Activated CD4-positive, alpha-beta T cell treated with anti-CD3 and anti-CD28 coated beads, Interleukin-2, amount 10 ng/mL, durations not matched to agents 24 days and 14 days (primary cell): Measurements from ENCODE around the gene ARRDC4. TPM values are rescaled to one million over a fixed set of nuclear protein-coding genes. Genes with fewer than 3 reads are reported as not detected.

Source experiments
- DNase-seq: peaks from one replicate; pipeline ENCODE4 v3.0.0; 2022
- H3K27ac Mint-ChIP-seq: one replicate; pipeline ENCODE4 v1.8.0; 2022; ENCODE audit warnings: mild to moderate bottlenecking, mixed read lengths
- H3K27me3 Mint-ChIP-seq: one replicate; pipeline ENCODE4 v1.8.0; 2022; ENCODE audit warnings: mixed read lengths
- H3K36me3 Mint-ChIP-seq: one replicate; pipeline ENCODE4 v1.8.0; 2022; ENCODE audit warnings: low read depth, mild to moderate bottlenecking, mixed read lengths
- H3K4me1 Mint-ChIP-seq: one replicate; pipeline ENCODE4 v1.8.0; 2021; ENCODE audit warnings: mixed read lengths
- H3K4me3 Mint-ChIP-seq: one replicate; pipeline ENCODE4 v1.8.0; 2022; ENCODE audit warnings: mild to moderate bottlenecking, moderate library complexity, mixed read lengths
- H3K9me3 Mint-ChIP-seq: one replicate; pipeline ENCODE4 v1.8.0; 2021; ENCODE audit warnings: mixed read lengths
- intact Hi-C: fragments of 100-400 bp; cut with micrococcal nuclease; formaldehyde crosslinking; loops from one replicate; pipeline ENCODE4 v1.15.1; 2023
- total RNA-seq: library from RNA; stranded (reverse); gene quantifications from 2 replicates; pipeline ENCODE4 v1.2.3, GENCODE V29; 2022

Gene ARRDC4
- total RNA-seq, 1 donor from 2014 or later, result 1.1 TPM

- Mint-ChIP-seq H3K4me3 (no peak overlapping the region), H3K36me3 (no peaks in the 10 kb centered on the region), H3K4me1 (no peaks in the 10 kb centered on the region), H3K9me3 (no peaks in the 10 kb centered on the region), H3K27ac (no peak overlapping the region), H3K27me3 (peaks cover 3% of the 10 kb centered on the region)
- DNase-seq, result no peak
- intact Hi-C loops, result no loop called here
These were observed 56.9 kb downstream of the ARRDC4 start for GRCh38 chr15:98017150-98017964.

- intact Hi-C loops, result no loop called here
- Mint-ChIP-seq H3K9me3 (peaks cover 4% of the 10 kb centered on the region), H3K27ac (no peak overlapping the region), H3K36me3 (no peaks in the 10 kb centered on the region), H3K4me3 (no peak overlapping the region), H3K4me1 (no peaks in the 10 kb centered on the region), H3K27me3 (no peaks in the 10 kb centered on the region)
- no peak for DNase-seq
These were observed 58.4 kb downstream of the ARRDC4 start for GRCh38 chr15:98018761-98019351.
